ENCODE measurements around the gene ERMAP.

The ERMAP gene

DNA sequence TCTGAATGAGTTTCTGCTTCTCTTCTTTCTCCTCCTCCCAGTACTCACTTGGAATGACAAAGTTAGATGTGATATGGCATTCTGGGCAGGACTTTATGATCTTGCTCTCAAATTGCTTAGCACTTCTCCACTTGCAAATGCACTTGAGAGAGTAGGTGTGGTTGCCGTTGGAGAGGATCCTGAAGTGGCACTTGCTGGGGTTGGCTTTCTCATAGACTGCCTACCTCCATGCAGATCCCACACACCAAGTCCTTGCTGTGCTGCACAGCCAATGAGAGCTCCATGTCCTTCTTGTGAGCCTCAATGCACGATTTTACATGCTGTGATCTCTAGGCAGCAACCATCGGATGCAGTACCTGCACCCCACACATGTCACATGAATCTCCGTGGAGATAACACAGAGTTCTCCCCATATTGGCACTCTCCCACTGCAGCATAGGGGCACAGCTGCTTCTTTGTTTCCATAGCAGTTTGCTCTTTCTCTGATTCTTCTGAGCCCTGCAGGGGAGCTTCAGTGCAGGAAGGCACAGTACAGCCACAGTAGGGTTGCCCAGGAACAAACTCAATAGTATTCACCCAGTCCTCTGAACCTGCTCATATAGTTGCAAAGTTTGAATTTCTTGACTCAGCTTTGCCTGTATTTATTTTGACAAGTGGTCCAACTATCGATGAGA lies 74.7 kb downstream of the ERMAP start:
- H3K4me3 ChIP-seq (ENCODE audit: low read depth, low read length): no peak overlapping the region
- TF ChIP-seq CTCF (IDR thresholded peaks at IDR 0.05; ENCODE audit: low read depth, low read length, missing control alignments): no peak
- DNase-seq (ENCODE audit: low read depth): no peak
- in situ Hi-C loops (cut with HindIII; ENCODE audit: low sequenced_read_pairs): no loop called here

Data from astrocyte of the cerebellum (primary cell).